Right atrium auricular region (tissue), 2 donors: ENCODE measurements around the gene SLC7A9. TPM values are rescaled to one million over a fixed set of nuclear protein-coding genes. Genes with fewer than 3 reads are reported as not detected.
"Not testable (repeated sequence)": the region's sequence is repeated elsewhere in the genome, so short reads cannot be mapped to it uniquely, and the experiment has no call there.

ENCODE experiments used
- DNase-seq: peaks from one replicate; pipeline ENCODE4 v3.0.0-alpha.2; 2019; ENCODE audit warnings: low spot score
- H3K27ac ChIP-seq, 2 donors: fragments of 200-600 bp; sonication (generic); 1 replicate in 1 of 2; 2 replicates in 1 of 2; pipeline ENCODE4 v1.5.1; 2016 to 2019
- H3K27me3 ChIP-seq, 2 donors: fragments of 200-600 bp; sonication (generic); one replicate each; pipeline versions ENCODE4 v1.5.1 to v1.6.0; 2017 to 2019
- H3K36me3 ChIP-seq: fragments of 200-600 bp; sonication (generic); one replicate; pipeline ENCODE4 v1.5.1; 2016
- H3K4me1 ChIP-seq, 2 donors: fragments of 200-600 bp; sonication (generic); one replicate each; pipeline versions ENCODE4 v1.5.1 to v1.6.0; 2017 to 2019
- H3K4me3 ChIP-seq, 2 donors: fragments of 200-600 bp; sonication (generic); 1 replicate in 1 of 2; 2 replicates in 1 of 2; pipeline ENCODE4 v1.5.1; 2017 to 2019; ENCODE audit warnings: mild to moderate bottlenecking in 1 of 2, moderate library complexity in 1 of 2
- H3K9me3 ChIP-seq, 2 donors: fragments of 200-600 bp; sonication (generic); one replicate each; pipeline ENCODE4 v1.5.1; 2019
- CTCF ChIP-seq, 2 donors: fragments of 200-600 bp; sonication (generic); IDR thresholded peaks; one replicate each; pipeline ENCODE4 v1.5.1; 2019; ENCODE audit warnings: antibody characterized with exemption in 2 of 2
- total RNA-seq, 2 donors: library from RNA; depleted of rRNA; stranded (reverse); fragments of >200 nt; gene quantifications; one replicate each; pipeline ENCODE4 v1.1.0, GENCODE V29; 2016

SLC7A9 gene
- total RNA-seq, 2 donors from 2014 or later, result not detected

DNA sequence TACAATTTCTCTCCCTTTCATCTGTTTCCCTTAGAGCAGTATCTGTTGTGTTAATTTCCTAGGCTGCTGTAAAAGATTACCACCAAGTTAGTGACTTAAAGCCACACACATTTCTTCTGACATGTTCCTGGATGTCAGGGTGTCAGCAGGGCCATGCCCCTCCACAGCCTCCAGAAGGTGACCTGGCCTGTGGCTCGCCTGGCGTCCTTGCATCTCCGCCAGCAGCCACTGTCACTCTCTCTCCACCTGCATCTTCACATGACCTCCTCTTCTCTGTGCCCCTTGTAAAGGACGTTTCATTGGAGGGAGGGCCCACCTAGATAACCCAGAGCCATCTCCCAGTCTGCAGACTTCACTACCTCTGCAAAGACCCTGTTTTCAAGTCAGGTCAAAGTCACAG, 61.3 kb downstream of the SLC7A9 start:
- Histone ChIP-seq H3K27ac (no peak overlapping the region), H3K9me3 (no peaks in the 10 kb centered on the region), H3K36me3 (no peaks in the 10 kb centered on the region), H3K4me1 (no peaks in the 10 kb centered on the region), H3K4me3 (no peak overlapping the region), H3K27me3 (no peaks in the 10 kb centered on the region)
- no peak for TF ChIP-seq CTCF (IDR thresholded peaks at IDR 0.05)
- DNase-seq, result no peak

GRCh38 chr19:32802840-32803239, 66.7 kb downstream of the SLC7A9 start:
- no peak overlapping the region for H3K4me3 ChIP-seq
- no peaks in the 10 kb centered on the region for H3K36me3 ChIP-seq
- DNase-seq, result no peak
- H3K27me3 ChIP-seq, result no peaks in the 10 kb centered on the region
- no peak overlapping the region for H3K27ac ChIP-seq
- no peaks in the 10 kb centered on the region for H3K4me1 ChIP-seq
- TF ChIP-seq CTCF (IDR thresholded peaks at IDR 0.05), result no peak
- no peaks in the 10 kb centered on the region for H3K9me3 ChIP-seq

- Histone ChIP-seq H3K4me3 (no peak overlapping the region), H3K27me3 (no peaks in the 10 kb centered on the region), H3K9me3 (no peaks in the 10 kb centered on the region), H3K4me1 (no peaks in the 10 kb centered on the region), H3K27ac (no peak overlapping the region), H3K36me3 (no peaks in the 10 kb centered on the region)
- TF ChIP-seq CTCF (IDR thresholded peaks at IDR 0.05), result no peak
- no peak for DNase-seq
Measured at GRCh38 chr19:32800754-32801153, 68.8 kb downstream of the SLC7A9 start.

DNA sequence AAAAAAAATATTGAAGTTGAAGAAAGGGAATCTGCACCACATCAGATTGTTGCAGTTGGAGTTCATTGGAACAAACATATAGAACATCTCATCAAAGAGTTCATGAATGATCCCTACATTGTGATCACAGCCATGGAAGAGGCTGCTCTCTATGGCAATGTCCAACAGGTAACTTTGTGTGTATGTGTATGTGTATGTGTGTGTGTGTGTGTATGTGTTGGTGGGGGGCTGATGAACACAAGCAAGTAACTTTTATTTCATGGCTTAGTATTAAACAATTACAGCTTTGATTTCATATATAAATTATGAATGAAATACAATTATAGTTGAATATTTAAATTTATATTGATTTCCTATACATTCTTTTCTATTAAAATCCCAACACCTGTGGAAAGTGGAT, 69.4 kb downstream of the SLC7A9 start:
- Histone ChIP-seq H3K4me1 (no peaks in the 10 kb centered on the region), H3K9me3 (no peaks in the 10 kb centered on the region), H3K27ac (no peak overlapping the region), H3K4me3 (no peak overlapping the region), H3K27me3 (no peaks in the 10 kb centered on the region), H3K36me3 (no peaks in the 10 kb centered on the region)
- no peak for DNase-seq
- TF ChIP-seq CTCF (IDR thresholded peaks at IDR 0.05), result no peak

DNA sequence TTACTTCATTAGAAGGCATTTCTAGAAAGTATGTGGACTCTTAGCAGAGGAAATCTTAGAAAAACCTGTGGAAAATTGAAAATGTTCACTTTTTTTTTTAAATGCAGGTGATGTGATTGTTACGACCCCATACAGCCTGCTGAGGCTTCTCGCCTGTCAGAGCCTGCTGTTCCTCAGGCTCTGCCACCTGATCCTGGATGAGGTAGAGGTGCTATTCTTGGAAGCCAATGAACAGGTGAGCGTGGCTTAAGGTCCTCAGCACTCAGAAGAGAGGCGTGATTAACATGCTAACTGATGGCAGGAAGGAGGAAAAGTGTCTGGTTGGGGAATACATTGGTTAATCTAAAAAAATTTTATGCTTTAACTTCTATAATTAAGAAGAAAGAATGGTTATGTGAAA, 71.4 kb downstream of the SLC7A9 start:
- TF ChIP-seq CTCF (IDR thresholded peaks at IDR 0.05), result no peak
- DNase-seq, result no peak
- Histone ChIP-seq H3K36me3 (no peaks in the 10 kb centered on the region), H3K4me3 (no peak overlapping the region), H3K27me3 (no peaks in the 10 kb centered on the region), H3K27ac (no peak overlapping the region), H3K4me1 (no peaks in the 10 kb centered on the region), H3K9me3 (no peaks in the 10 kb centered on the region)

- Histone ChIP-seq H3K4me3 (no peak overlapping the region), H3K4me1 (no peaks in the 10 kb centered on the region), H3K9me3 (peaks cover 0 to 5% of the 10 kb centered on the region in 2 donors), H3K36me3 (no peaks in the 10 kb centered on the region), H3K27ac (no peak overlapping the region), H3K27me3 (no peaks in the 10 kb centered on the region)
- no peak for TF ChIP-seq CTCF (IDR thresholded peaks at IDR 0.05)
- no peak for DNase-seq
Measured at GRCh38 chr19:32789429-32789828, 80.1 kb downstream of the SLC7A9 start.

DNA sequence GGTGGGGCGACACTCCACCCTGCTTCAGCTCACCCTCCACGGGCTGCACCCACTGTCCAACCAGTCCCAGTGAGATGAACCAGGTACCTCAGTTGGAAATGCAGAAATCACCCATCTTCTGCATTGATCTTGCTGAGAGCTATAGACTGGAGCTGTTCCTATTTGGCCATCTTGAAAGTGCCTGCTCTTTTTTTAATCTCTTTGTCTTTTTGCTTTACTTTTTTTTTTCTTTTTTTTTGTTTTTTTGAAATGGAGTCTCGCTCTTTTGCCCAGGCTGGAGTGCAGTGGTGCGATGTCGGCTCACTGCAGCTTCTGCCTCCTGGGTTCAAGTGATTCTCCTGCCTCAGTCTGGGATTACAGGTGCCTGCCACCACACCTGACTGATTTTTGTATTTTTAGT, 81.7 kb downstream of the SLC7A9 start:
- H3K9me3 ChIP-seq, H3K27me3 ChIP-seq, DNase-seq, H3K36me3 ChIP-seq, H3K4me1 ChIP-seq, H3K27ac ChIP-seq, H3K4me3 ChIP-seq: not testable (repeated sequence)

DNA sequence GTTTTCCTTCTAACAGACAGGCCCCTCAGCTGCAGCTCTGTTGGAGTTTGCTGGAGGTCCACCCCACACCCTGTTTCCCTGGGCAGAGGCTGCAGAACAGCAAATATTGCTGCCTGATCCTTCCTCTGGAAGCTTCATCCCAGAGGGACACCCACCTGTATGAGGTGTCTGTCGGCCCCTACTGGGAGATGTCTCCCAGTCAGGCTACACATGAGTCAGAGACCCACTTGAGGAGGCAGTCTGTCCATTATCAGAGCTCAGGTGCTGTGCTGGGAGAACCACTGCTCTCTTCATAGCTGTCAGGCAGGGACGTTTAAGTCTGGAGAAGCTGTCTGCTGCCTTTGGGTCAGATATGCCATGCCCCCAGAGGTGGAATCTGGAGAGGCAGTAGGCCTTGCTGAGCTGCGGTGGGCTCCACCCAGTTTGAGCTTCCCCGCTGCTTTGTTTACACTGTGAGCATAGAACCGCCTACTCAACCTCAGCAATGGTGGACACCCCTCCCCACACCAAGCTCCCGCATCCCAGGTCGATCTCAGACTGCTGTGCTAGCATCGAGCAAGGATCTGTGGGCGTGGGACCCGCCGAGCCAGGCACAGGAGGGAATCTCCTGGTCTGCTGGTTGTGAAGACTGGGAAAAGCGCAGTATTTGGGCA, 82.3 kb downstream of the SLC7A9 start:
- H3K27me3 ChIP-seq, H3K4me3 ChIP-seq, H3K36me3 ChIP-seq, H3K9me3 ChIP-seq, H3K4me1 ChIP-seq, H3K27ac ChIP-seq, DNase-seq: not testable (repeated sequence)

- H3K9me3 ChIP-seq, H3K27me3 ChIP-seq, H3K36me3 ChIP-seq, H3K4me1 ChIP-seq, DNase-seq, H3K4me3 ChIP-seq, H3K27ac ChIP-seq: not testable (repeated sequence)
Measured at GRCh38 chr19:32782089-32782488, 87.5 kb downstream of the SLC7A9 start.
